Cardiac fibroblast (primary cell): ENCODE results near the gene ITGB7.

Experiments used
- DNase-seq, 2 donors: peaks; one replicate each; pipeline versions ENCODE4 v3.0.0 to v3.0.0-alpha.2; 2010; ENCODE audit warnings: low read depth in 2 of 2
- H3K4me3 ChIP-seq, 2 donors: replicated peaks in 1 of 2; 1 replicate in 1 of 2; 2 replicates in 1 of 2; pipeline ENCODE4 v1.5.1; 2011; ENCODE audit warnings: low read depth in 2 of 2, low read length in 2 of 2, mild to moderate bottlenecking in 2 of 2, moderate library complexity in 1 of 2
- TF ChIP-seq, protein P1 (sequence below): IDR thresholded peaks from one replicate; pipeline ENCODE4 v1.5.1; 2011; ENCODE audit warnings: low read depth, mild to moderate bottlenecking, low read length, inconsistent platforms

Gene ITGB7

DNA sequence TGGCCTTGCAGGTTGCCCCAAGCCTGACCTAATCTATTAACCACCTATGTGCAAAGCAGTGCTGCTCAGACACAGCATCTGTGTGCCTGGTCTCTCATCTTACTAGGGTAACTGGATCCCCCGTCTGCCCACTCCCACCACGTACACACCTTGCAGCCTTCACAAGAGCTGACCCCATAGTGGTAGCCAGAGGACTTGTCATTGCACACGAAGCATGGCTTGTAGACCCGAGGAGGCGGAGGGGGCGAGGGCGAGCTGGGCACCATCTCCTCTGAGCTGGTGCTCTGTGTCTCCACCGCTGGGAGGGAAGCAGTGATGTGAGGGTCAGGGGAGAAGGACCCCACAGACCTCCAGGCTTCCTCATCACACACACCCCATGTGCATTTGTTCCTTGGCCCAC, 8.4 kb upstream of the ITGB7 start:
- no peak overlapping the region for H3K4me3 ChIP-seq
- TF ChIP-seq, protein P1, sequence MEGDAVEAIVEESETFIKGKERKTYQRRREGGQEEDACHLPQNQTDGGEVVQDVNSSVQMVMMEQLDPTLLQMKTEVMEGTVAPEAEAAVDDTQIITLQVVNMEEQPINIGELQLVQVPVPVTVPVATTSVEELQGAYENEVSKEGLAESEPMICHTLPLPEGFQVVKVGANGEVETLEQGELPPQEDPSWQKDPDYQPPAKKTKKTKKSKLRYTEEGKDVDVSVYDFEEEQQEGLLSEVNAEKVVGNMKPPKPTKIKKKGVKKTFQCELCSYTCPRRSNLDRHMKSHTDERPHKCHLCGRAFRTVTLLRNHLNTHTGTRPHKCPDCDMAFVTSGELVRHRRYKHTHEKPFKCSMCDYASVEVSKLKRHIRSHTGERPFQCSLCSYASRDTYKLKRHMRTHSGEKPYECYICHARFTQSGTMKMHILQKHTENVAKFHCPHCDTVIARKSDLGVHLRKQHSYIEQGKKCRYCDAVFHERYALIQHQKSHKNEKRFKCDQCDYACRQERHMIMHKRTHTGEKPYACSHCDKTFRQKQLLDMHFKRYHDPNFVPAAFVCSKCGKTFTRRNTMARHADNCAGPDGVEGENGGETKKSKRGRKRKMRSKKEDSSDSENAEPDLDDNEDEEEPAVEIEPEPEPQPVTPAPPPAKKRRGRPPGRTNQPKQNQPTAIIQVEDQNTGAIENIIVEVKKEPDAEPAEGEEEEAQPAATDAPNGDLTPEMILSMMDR = no peak
- DNase-seq = no peak

DNA sequence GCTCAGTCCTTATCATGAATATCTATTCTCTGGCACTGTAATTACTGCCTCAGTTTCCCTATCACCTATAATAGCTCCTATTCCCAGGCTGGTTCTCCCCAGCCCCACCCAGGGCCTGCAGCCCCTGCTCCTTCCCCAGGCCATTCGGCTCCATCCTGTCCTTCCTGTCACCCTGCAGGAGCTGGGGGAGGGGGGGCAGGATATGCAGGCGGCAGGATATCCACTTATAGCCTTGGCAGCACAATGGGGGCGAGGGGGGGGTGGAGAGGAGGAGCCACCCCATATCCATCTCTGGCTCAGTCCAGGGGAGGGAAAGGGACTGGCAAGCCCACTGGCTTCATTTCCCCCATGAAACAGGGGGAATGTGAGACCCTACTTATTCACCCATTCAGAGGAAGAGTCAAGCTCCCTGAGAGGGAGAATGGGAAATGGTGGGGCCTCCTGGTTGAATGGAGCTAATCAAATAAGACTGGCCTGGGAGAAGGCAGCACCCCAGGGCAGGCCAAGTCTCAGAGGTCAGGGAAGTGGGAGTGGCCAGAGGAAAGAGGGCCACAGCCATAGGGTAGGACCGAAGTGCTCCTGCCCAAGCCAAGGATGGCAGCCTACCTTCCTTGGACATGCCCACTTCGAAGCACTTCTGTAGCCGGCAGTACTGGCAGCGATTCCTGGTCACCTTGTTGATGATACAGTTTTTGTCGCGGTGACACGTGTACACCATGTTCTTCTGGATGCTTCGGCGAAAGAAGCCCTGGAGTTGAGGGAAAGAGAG, 7.8 kb upstream of the ITGB7 start:
- no peak overlapping the region for H3K4me3 ChIP-seq
- no peak for DNase-seq
- TF ChIP-seq, protein P1 = no peak

DNA sequence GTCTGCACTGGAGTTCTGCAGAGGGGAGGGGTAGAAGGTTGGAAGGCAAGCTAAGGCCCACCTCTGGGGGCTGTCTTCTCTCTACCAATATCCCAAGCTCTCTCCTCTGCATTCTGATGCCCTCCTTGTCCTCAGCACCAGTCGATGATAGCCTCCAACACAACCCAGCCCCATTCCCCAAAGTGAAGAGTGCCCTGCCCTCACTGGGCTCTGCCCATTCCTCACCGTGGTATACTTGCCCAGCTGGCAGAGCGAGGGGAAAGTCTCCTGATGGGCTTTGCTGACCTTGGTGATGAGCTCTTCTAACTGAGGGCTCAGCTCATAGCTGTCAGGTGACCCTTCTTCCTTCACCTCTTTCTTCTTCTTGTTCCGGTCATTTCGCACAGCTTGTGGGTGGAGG, 7.2 kb upstream of the ITGB7 start:
- H3K4me3 ChIP-seq = no peak overlapping the region

DNA sequence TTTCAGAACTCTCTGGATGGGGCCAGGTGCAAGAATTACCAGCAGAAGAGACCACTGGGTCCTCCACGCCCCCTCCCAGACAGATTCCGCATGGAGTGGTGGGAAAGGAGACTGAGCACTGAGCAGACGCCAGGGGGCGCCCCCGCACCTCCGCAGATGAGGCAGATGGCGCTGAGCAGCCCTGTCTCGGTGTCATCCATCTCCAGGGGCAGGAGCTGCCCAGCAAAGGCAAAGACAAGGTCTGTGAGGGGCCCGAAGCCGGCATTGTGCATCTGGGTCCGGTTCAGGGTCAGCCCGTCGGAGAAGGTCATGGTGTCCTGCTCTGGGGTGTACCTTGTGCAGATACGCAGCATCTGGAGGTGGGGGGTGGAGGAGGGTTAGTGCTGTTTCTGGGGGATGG, 6.3 kb upstream of the ITGB7 start:
- TF ChIP-seq, protein P1 = peak; percentile 98
- no peak overlapping the region for H3K4me3 ChIP-seq
- peak; percentile 80 to 82 for DNase-seq

More for the DNA sequence above, 7.2 kb upstream of the ITGB7 start:
- DNase-seq = no peak
- TF ChIP-seq, protein P1 = no peak

DNA sequence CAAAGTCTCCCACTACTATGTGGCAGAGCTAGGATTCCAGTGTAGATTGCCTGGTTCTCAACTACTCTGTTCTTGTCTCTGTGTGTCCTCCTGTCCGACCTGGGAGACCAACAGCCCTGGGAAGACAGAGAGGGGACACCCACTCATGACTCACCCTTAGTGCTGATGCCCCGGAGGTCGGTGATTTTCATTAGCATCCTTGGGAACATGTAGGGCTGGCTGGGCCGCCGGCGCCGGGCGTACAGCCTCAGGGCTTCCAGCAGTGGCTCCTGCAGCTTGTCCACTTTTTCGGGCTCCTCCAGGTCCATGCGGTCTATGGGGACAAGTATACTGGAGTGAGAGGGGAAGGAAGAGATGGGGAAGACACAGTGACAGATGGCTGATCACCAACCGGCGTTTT, 5.9 kb upstream of the ITGB7 start:
- TF ChIP-seq, protein P1 = no peak
- no peak overlapping the region for H3K4me3 ChIP-seq
- DNase-seq = no peak

DNA sequence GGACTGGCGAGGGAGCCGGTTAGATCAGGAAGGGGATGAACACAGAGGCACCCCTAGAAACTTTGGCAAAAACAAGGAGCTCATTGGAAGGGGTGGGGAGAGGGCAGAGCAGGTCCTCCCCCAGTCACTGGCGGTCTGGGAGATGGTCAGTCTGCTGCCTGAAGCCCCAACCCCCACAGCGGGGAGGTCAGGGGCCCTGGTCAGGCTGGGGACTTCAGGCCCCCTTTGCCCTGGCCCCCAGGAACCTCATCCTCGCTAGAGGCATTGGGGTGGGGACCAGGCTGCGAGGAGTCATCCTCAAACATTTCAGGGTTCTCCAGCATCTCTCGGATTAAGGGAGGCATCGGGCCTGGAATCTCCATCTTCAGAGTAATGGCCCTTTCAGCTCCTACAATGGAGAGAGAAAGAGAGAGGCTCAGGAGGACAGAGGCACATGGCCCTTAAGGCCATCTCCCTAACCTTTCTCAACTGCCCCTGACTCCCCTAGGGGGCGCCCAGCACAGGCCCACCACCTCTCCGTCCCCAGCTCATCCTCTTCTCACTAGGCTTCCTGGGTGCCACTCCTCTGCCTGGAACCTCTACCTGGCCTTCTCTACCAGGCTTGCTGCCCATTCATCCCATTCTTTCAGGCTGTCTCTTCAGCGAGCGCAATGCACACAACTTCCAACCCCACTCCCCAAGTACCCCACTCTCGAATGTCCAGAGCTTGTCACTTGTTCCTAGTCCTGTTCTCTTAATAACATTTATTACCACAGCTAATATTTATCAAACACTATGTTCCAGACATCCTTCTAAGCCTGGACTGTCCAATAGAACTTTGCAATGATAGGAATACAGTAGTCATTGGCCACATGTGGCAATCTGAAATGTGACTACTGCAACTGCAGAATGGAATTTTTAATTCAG, 4.7 kb upstream of the ITGB7 start:
- no peak overlapping the region for H3K4me3 ChIP-seq
- no peak for DNase-seq
- TF ChIP-seq, protein P1 = peak; percentile 32
